HepG2 (cell line): ENCODE measurements around the gene SLC9A9. TPM values are rescaled to one million over a fixed set of nuclear protein-coding genes. Genes with fewer than 3 reads are reported as not detected.

Experiments used
- ATAC-seq: fragments of 200-7000 bp; cut with Tn5 transposase; 3 replicates; pipeline ENCODE4 v1.9.1; 2020; ENCODE audit warnings: mild to moderate bottlenecking, moderate library complexity
- BruUV-seq: library from RNA; stranded (reverse); fragments of 400-500 nt; replicated peaks from 2 replicates; lab custom pipeline; 2021; lab: Mats Ljungman, UMichigan
- CTCF ChIA-PET: fragments of 300-600 bp; formaldehyde crosslinking; extraction: SDS; loops from one replicate; lab custom pipeline; 2021; ENCODE audit warnings: low total read pairs, inconsistent platforms, low intra/inter-chr PET ratio; lab: Yijun Ruan, JAX
- POLR2A ChIA-PET: fragments of 350-600 bp; sonication (Branson Sonifier 250); formaldehyde crosslinking; loops from one replicate; lab custom pipeline; 2020; ENCODE audit warnings: antibody characterized with exemption, inconsistent platforms; lab: Yijun Ruan, JAX
- DNase-seq: peaks from one replicate; pipeline ENCODE4 v3.0.0-alpha.2; 2015; ENCODE audit warnings: low spot score
- FAIRE-seq: peaks from 3 replicates; lab custom pipeline; 2011; peaks lifted over from hg19 to GRCh38; lab: Jason Lieb, UNC
- H2AFZ ChIP-seq: one replicate; pipeline ENCODE4 v1.6.1; 2011; ENCODE audit warnings: low read length, inconsistent platforms
- H3K27ac ChIP-seq: fragments of 300-600 bp; 3 replicates; pipeline ENCODE4 v1.8.0; 2011; ENCODE audit warnings: mixed run types, mild to moderate bottlenecking, mixed read lengths, low read length, inconsistent platforms; ENCODE audit not compliant: insufficient read depth; ENCODE audit errors: extremely low read length
- H3K27me3 ChIP-seq, 2 experiments: fragments of 200-600 bp in 1 of 2; 2 replicates in 1 of 2; 3 replicates in 1 of 2; pipeline versions ENCODE4 v1.6.0 to v1.8.0; 2011; ENCODE audit warnings: low read length in 2 of 2, mild to moderate bottlenecking in 2 of 2, moderate library complexity in 2 of 2, inconsistent platforms in 1 of 2; ENCODE audit not compliant: insufficient read depth in 2 of 2, control insufficient read depth in 1 of 2
- H3K36me3 ChIP-seq, 2 experiments: fragments of 200-600 bp in 1 of 2; replicated peaks in 1 of 2; 2 replicates in 1 of 2; 3 replicates in 1 of 2; pipeline versions ENCODE4 v1.5.1 to v1.8.0; 2011; ENCODE audit warnings: low read length in 2 of 2, inconsistent platforms in 1 of 2; ENCODE audit not compliant: insufficient read depth in 2 of 2, control insufficient read depth in 1 of 2
- H3K4me1 ChIP-seq: 2 replicates; pipeline ENCODE4 v1.5.1; 2012; ENCODE audit warnings: low read length, inconsistent platforms; ENCODE audit not compliant: insufficient read depth
- H3K4me2 ChIP-seq: 2 replicates; pipeline ENCODE4 v1.6.0; 2011; ENCODE audit warnings: low read depth, low read length, inconsistent platforms
- H3K4me3 ChIP-seq, 3 experiments: fragments of 200-600 bp in 1 of 3; sonication (generic), shearing (Covaris generic) in 1 of 3; replicated peaks in 1 of 3; 2 replicates each; pipeline ENCODE4 v1.5.1; 2011 to 2016; ENCODE audit warnings: low read length in 3 of 3, inconsistent platforms in 2 of 3, low read depth in 2 of 3, mild to moderate bottlenecking in 2 of 3, control low read depth in 1 of 3, mixed read lengths in 1 of 3; ENCODE audit not compliant: insufficient read depth in 1 of 3
- H3K79me2 ChIP-seq: one replicate; pipeline ENCODE4 v1.6.1; 2011; ENCODE audit warnings: low read length, inconsistent platforms; ENCODE audit not compliant: insufficient read depth
- H3K9ac ChIP-seq: 2 replicates; pipeline ENCODE4 v1.6.0; 2011; ENCODE audit warnings: mild to moderate bottlenecking, low read depth, low read length, inconsistent platforms; ENCODE audit not compliant: insufficient read depth
- H3K9me3 ChIP-seq: 2 replicates; pipeline ENCODE4 v1.5.1; 2012; ENCODE audit warnings: mild to moderate bottlenecking, low read length
- H4K20me1 ChIP-seq: 2 replicates; pipeline ENCODE4 v1.6.0; 2011; ENCODE audit warnings: inconsistent platforms, mild to moderate bottlenecking, low read length, moderate library complexity; ENCODE audit not compliant: insufficient read depth
- AGO2 ChIP-seq: fragments of 200-400 bp; formaldehyde crosslinking; optimal IDR thresholded peaks from 2 replicates; pipeline ENCODE3; 2017; ENCODE audit warnings: mild to moderate bottlenecking, low read depth, low read length, moderate library complexity
- CHCHD3 ChIP-seq: sonication (generic); formaldehyde crosslinking; IDR thresholded peaks from 2 replicates; pipeline ENCODE4 v1.8.0; 2022; ENCODE audit warnings: mild to moderate bottlenecking, missing genetic modification reagents, moderate library complexity
- GPBP1L1 ChIP-seq: sonication (generic); formaldehyde crosslinking; IDR thresholded peaks from 2 replicates; pipeline ENCODE4 v1.5.0; 2020; ENCODE audit warnings: mild to moderate bottlenecking, missing genetic modification reagents
- GPN1 ChIP-seq: sonication (generic); formaldehyde crosslinking; IDR thresholded peaks from 2 replicates; pipeline ENCODE4 v1.5.1; 2020; ENCODE audit warnings: missing genetic modification reagents, borderline replicate concordance
- ISL2 ChIP-seq: sonication (generic); formaldehyde crosslinking; IDR thresholded peaks from 2 replicates; pipeline ENCODE4 v1.5.0; 2020; ENCODE audit warnings: missing genetic modification reagents
- KDM3A ChIP-seq: IDR thresholded peaks from 2 replicates; pipeline ENCODE4 v1.6.1; 2018; ENCODE audit warnings: low read depth, missing compliant biosample characterization
- MTF2 ChIP-seq: sonication (generic); formaldehyde crosslinking; IDR thresholded peaks from 2 replicates; pipeline ENCODE4 v1.5.0; 2020; ENCODE audit warnings: missing genetic modification reagents, borderline replicate concordance
- RXRB ChIP-seq: IDR thresholded peaks from 2 replicates; pipeline ENCODE4 v1.6.1; 2016; ENCODE audit warnings: borderline replicate concordance, missing genetic modification reagents, missing compliant biosample characterization
- SALL1 ChIP-seq: sonication (generic); formaldehyde crosslinking; IDR thresholded peaks from 2 replicates; pipeline ENCODE4 v1.8.0; 2022; ENCODE audit warnings: mild to moderate bottlenecking, missing genetic modification reagents
- SNAPC2 ChIP-seq: sonication (generic); formaldehyde crosslinking; IDR thresholded peaks from 2 replicates; pipeline ENCODE4 v1.8.1; 2022; ENCODE audit warnings: mild to moderate bottlenecking, missing genetic modification reagents
- ZBTB7B ChIP-seq: sonication (generic); formaldehyde crosslinking; IDR thresholded peaks from 2 replicates; pipeline ENCODE4 v1.4.0; 2020; ENCODE audit warnings: missing genetic modification reagents
- ZNF766 ChIP-seq: sonication (generic); formaldehyde crosslinking; IDR thresholded peaks from 2 replicates; pipeline ENCODE4 v1.5.0; 2020; ENCODE audit warnings: missing genetic modification reagents, borderline replicate concordance
- WGBS: methylation state at CpG from one replicate; pipeline ENCODE4 v1.1.6; 2017; ENCODE audit warnings: low lambda C conversion rate; 5-methylcytosine and 5-hydroxymethylcytosine counted together
- in situ Hi-C: cut with HindIII; loops from 2 replicates; pipeline ENCODE4 v1.10.0; 2017; ENCODE audit warnings: low pct_unique_long_range_greater_than_20kb; ENCODE audit not compliant: extremely low pct_ligation_motif_present
- intact Hi-C: fragments of 100-400 bp; cut with micrococcal nuclease; formaldehyde crosslinking; loops from one replicate; pipeline ENCODE4 v1.10.0; 2022; ENCODE audit not compliant: unreplicated experiment
- polyA plus RNA-seq, 8 experiments: library from polyadenylated mRNA; depleted of rRNA in 3 of 8; stranded (reverse) in 7 of 8; unstranded in 1 of 8; fragments of >200 nt; fragmentation: Illumina TruSeq in 4 of 8; extraction: Trizol in 4 of 8; gene quantifications; 2 replicates each; pipeline versions ENCODE4 v1.2.1 to v1.2.3, GENCODE V29; 2011 to 2016; ENCODE audit warnings: low read depth in 4 of 8, missing spikeins in 1 of 8, mixed read lengths in 1 of 8; ENCODE audit not compliant: insufficient read depth in 1 of 8
- total RNA-seq, 5 experiments: library from RNA; depleted of rRNA; stranded (reverse); fragments of >200 nt; fragmentation: Illumina TruSeq; extraction: Trizol; gene quantifications; 2 replicates each; pipeline ENCODE4 v1.2.3, GENCODE V29; 2016; ENCODE audit warnings: low read depth in 1 of 5
- TF ChIP-seq, protein P1 (sequence below): sonication (generic); formaldehyde crosslinking; IDR thresholded peaks from 2 replicates; pipeline ENCODE4 v1.5.1; 2020; ENCODE audit warnings: mild to moderate bottlenecking, moderate library complexity, missing genetic modification reagents
- TF ChIP-seq, protein P2 (sequence below): sonication (generic); formaldehyde crosslinking; IDR thresholded peaks from 2 replicates; pipeline ENCODE4 v1.5.1; 2020; ENCODE audit warnings: missing genetic modification reagents, mild to moderate bottlenecking, borderline replicate concordance
- TF ChIP-seq, protein P3 (sequence below): sonication (generic); formaldehyde crosslinking; IDR thresholded peaks from 2 replicates; pipeline ENCODE4 v1.8.0; 2023; ENCODE audit warnings: mild to moderate bottlenecking, missing genetic modification reagents

The SLC9A9 gene
- total and polyA plus RNA-seq, 2 of the 13 experiments (the other 11 are each of a cell fraction or from before 2014, with no cell fraction given), result not detected

DNA sequence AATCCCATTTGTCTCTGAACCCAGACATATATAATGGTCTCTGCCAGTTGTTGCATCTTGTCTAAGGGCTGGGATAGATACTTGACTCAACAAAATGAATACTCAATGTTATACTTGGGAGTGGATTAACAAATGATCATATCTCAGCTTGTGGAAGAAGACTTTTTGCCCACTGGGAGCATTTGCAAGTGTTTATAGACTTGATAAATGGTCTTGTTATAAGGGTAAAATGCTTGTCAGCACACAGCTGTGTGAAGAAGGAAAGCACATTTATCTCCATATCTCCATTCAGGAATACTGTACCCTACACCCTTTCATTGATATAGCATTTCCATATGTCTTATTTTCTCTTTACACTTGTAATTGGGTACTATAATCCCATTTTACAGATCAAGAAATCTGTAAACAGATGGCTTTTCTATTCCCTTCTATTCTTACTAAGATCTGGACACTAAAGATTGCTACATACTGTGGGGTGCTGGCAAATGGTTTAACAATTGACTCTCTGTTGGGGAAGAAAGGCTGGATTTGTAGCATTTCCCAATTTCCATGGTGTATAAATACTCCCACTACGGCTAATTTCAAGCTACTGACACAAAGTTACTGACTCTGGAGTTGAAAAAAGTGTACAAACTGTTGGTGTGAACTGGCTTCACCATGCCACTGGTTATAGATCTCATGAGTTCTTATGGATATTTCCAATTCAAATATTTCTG is 574.1 kb downstream of the SLC9A9 start (continued):
- TF ChIP-seq, protein P1, sequence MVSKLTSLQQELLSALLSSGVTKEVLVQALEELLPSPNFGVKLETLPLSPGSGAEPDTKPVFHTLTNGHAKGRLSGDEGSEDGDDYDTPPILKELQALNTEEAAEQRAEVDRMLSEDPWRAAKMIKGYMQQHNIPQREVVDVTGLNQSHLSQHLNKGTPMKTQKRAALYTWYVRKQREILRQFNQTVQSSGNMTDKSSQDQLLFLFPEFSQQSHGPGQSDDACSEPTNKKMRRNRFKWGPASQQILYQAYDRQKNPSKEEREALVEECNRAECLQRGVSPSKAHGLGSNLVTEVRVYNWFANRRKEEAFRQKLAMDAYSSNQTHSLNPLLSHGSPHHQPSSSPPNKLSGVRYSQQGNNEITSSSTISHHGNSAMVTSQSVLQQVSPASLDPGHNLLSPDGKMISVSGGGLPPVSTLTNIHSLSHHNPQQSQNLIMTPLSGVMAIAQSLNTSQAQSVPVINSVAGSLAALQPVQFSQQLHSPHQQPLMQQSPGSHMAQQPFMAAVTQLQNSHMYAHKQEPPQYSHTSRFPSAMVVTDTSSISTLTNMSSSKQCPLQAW (CRISPR knock-in tag), result no peak
- no peak for TF ChIP-seq MTF2 (CRISPR knock-in tag)
- TF ChIP-seq, protein P2, sequence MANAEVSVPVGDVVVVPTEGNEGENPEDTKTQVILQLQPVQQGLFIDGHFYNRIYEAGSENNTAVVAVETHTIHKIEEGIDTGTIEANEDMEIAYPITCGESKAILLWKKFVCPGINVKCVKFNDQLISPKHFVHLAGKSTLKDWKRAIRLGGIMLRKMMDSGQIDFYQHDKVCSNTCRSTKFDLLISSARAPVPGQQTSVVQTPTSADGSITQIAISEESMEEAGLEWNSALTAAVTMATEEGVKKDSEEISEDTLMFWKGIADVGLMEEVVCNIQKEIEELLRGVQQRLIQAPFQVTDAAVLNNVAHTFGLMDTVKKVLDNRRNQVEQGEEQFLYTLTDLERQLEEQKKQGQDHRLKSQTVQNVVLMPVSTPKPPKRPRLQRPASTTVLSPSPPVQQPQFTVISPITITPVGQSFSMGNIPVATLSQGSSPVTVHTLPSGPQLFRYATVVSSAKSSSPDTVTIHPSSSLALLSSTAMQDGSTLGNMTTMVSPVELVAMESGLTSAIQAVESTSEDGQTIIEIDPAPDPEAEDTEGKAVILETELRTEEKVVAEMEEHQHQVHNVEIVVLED (CRISPR knock-in tag), result no peak

GRCh38 chr3:143271136-143271535 is 577.1 kb downstream of the SLC9A9 start:
- Histone ChIP-seq H3K79me2 (no peaks in the 10 kb centered on the region), H3K4me1 (no peaks in the 10 kb centered on the region), H4K20me1 (no peaks in the 10 kb centered on the region), H3K27me3 (no peaks in the 10 kb centered on the region), H3K9me3 (no peaks in the 10 kb centered on the region), H3K4me3 (no peak overlapping the region), H3K9ac (no peak overlapping the region), H3K4me2 (no peak overlapping the region), H2AFZ (no peak overlapping the region), H3K27ac (no peak overlapping the region)
- CTCF ChIA-PET, result no interaction called here
- DNase-seq (no peak), FAIRE-seq (no peak), ATAC-seq (no peak)
- no TSS peak for BruUV-seq
- intact Hi-C loops, result no loop called here
- WGBS, result 7% methylated on average over 2 of the region's 2 CpGs
- TF ChIP-seq ZBTB7B (CRISPR knock-in tag), result no peak
- no peak for TF ChIP-seq GPN1 (CRISPR knock-in tag)
- no peak for TF ChIP-seq ISL2 (CRISPR knock-in tag)
- no peak for TF ChIP-seq RXRB (CRISPR knock-in tag)
- no peak for TF ChIP-seq SALL1
- no peak for TF ChIP-seq ZNF766
- TF ChIP-seq SNAPC2 (CRISPR knock-in tag), result no peak
- TF ChIP-seq AGO2, result no peak
- TF ChIP-seq CHCHD3 (CRISPR knock-in tag), result no peak
- TF ChIP-seq GPBP1L1 (CRISPR knock-in tag), result no peak
- TF ChIP-seq, protein P3, sequence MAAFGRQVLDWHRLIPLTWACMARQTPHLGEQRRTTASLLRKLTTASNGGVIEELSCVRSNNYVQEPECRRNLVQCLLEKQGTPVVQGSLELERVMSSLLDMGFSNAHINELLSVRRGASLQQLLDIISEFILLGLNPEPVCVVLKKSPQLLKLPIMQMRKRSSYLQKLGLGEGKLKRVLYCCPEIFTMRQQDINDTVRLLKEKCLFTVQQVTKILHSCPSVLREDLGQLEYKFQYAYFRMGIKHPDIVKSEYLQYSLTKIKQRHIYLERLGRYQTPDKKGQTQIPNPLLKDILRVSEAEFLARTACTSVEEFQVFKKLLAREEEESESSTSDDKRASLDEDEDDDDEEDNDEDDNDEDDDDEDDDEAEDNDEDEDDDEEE (CRISPR knock-in tag), result no peak
- no peak for TF ChIP-seq KDM3A
- TF ChIP-seq, all 625 proteins: peak for 0
- H3K36me3 ChIP-seq, result no peaks in the 10 kb centered on the region
- in situ Hi-C loops, result no loop called here
- POLR2A ChIA-PET, result no interaction called here
